SK-N-SH treated with all-trans-retinoic acid at 6 μM for 48 hours (cell line): ENCODE data around the gene PAX5.

ENCODE experiments used
- ARNTL ChIP-seq: fragments of 450-650 bp; formaldehyde crosslinking; IDR thresholded peaks from 2 replicates; pipeline ENCODE4 v1.5.0; 2020; ENCODE audit warnings: low read depth, mild to moderate bottlenecking, moderate library complexity, borderline replicate concordance
- CREB5 ChIP-seq: fragments of 250-450 bp; sonication (Bioruptor Pico); IDR thresholded peaks from 2 replicates; pipeline ENCODE4 v1.5.1; 2020; ENCODE audit warnings: low read depth, mild to moderate bottlenecking, moderate library complexity
- CSRNP3 ChIP-seq: fragments of 250-450 bp; sonication (Bioruptor Pico); IDR thresholded peaks from 2 replicates; pipeline ENCODE4 v1.5.1; 2021; ENCODE audit warnings: mild to moderate bottlenecking, moderate library complexity
- ESRRG ChIP-seq: fragments of 250-450 bp; sonication (Bioruptor Pico); IDR thresholded peaks from 2 replicates; pipeline ENCODE4 v1.6.1; 2021; ENCODE audit warnings: mild to moderate bottlenecking
- OSR1 ChIP-seq: fragments of 250-450 bp; sonication (Bioruptor Pico); IDR thresholded peaks from 2 replicates; pipeline ENCODE4 v1.8.0; 2022; ENCODE audit warnings: moderate library complexity, mild to moderate bottlenecking, inconsistent platforms
- TSHZ2 ChIP-seq: fragments of 250-450 bp; sonication (Bioruptor Pico); IDR thresholded peaks from 2 replicates; pipeline ENCODE4 v1.5.0; 2020; ENCODE audit warnings: mild to moderate bottlenecking, moderate library complexity
- ZC3H10 ChIP-seq: fragments of 250-450 bp; sonication (Bioruptor Pico); IDR thresholded peaks from 2 replicates; pipeline ENCODE4 v1.5.1; 2021; ENCODE audit warnings: mild to moderate bottlenecking, moderate library complexity
- ZFP30 ChIP-seq: fragments of 450-650 bp; formaldehyde crosslinking; IDR thresholded peaks from 2 replicates; pipeline ENCODE4 v1.5.0; 2022; ENCODE audit warnings: mild to moderate bottlenecking, moderate library complexity

GRCh38 chr9:36912620-36913019 lies 121.4 kb downstream of the PAX5 start:
- no peak for TF ChIP-seq CREB5 (CRISPR knock-in tag)
- no peak for TF ChIP-seq CSRNP3 (CRISPR knock-in tag)
- TF ChIP-seq TSHZ2 (CRISPR knock-in tag) = no peak
- TF ChIP-seq OSR1 (CRISPR knock-in tag) = no peak
- no peak for TF ChIP-seq ESRRG
- TF ChIP-seq ARNTL (CRISPR knock-in tag) = no peak
- no peak for TF ChIP-seq ZFP30 (CRISPR knock-in tag)
- TF ChIP-seq ZC3H10 (CRISPR knock-in tag) = no peak
